Measurements from ENCODE around the gene SIAE.

The SIAE gene

DNA sequence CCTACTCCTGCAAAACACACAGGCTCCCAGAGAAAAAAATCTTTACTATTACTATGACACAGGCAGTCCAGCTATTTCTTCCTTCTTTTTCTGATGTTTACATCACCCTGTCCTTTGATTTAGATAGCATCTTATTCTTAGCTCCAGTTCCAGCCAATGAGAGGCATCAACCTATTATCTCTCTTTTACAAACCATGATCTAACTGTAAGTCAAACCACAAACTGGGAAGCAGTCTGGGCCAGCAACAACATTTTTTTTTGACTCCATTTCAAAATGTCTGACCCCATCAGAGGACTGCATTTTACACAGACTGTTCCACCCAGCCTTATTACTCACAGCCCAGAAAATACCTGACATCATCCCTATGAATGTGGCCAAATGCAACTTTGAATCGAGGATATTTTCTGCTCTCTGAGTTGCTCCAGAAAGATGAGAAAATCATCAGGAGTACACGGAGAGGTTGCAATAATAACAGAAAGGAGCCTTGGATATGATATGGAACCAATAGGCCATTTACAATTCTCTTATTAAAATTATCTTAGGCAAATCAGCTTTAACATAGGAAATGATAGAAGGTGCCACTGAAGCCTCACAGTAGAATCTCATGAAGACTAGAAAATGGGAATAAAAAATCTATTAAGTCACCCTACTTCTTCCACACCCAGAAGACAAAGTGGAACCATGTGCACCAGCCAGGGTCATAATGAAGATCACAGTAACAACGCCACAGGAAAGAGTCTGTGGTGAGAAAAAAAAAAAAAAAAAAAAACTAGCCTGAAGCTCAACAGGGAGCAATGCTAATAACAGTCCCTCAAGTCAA lies 29.7 kb downstream of the SIAE start:
- no peak overlapping the region for H3K4me3 ChIP-seq (ENCODE audit: low read length)
- TF ChIP-seq, protein P1, sequence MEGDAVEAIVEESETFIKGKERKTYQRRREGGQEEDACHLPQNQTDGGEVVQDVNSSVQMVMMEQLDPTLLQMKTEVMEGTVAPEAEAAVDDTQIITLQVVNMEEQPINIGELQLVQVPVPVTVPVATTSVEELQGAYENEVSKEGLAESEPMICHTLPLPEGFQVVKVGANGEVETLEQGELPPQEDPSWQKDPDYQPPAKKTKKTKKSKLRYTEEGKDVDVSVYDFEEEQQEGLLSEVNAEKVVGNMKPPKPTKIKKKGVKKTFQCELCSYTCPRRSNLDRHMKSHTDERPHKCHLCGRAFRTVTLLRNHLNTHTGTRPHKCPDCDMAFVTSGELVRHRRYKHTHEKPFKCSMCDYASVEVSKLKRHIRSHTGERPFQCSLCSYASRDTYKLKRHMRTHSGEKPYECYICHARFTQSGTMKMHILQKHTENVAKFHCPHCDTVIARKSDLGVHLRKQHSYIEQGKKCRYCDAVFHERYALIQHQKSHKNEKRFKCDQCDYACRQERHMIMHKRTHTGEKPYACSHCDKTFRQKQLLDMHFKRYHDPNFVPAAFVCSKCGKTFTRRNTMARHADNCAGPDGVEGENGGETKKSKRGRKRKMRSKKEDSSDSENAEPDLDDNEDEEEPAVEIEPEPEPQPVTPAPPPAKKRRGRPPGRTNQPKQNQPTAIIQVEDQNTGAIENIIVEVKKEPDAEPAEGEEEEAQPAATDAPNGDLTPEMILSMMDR (conservative IDR thresholded peaks at IDR 0.05; ENCODE audit: low read length) = no peak
- peak; percentile 79 for DNase-seq (ENCODE audit: low read depth)

DNA sequence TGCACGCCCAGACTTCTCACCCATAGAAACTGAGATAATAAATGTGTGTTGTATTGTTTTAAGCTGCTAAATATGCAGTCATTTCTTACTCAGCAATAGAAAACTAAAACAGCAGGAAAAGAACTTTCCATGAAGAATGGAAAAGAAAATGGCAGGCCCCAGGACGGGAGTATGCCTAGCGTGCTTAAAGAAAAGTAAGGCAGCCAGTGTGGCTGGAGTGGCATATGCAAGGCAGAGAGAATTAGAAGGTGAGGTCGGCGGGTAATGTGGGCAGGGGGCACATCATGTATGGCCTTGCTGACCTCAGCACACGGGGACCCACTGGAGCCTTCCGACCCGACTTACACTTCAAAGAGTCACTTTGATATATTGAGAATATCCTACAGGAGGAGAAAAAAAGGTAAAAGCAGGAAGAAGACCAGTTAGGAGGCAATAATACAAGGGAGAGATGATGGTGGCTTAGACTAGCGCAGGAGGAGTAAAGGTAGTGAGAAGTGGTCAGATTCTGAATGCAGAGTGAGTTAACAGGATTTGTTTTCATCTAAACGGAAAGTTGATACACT lies 30.4 kb downstream of the SIAE start:
- no peak overlapping the region for H3K4me3 ChIP-seq (ENCODE audit: low read length)
- no peak for DNase-seq (ENCODE audit: low read depth)
- TF ChIP-seq, protein P1 (conservative IDR thresholded peaks at IDR 0.05; ENCODE audit: low read length) = no peak

DNA sequence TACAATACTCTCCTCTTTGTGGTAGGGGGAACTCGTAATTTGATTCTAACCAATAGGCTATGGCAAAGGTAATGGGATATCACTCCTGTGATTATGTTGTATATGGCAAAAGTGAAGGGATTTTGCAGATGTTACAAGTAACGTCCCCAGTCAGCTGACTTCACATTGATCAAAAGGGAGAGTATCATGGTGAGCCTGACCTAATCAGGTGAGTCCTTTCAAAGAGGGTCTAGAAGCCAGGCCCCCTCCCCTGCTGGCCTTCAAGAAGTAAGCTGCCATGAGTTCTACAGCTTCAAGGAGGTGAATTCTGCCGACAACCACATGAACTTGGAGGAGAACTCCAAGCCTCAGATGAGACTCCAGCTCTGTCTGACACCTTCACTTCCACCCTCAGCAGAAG lies 30.9 kb downstream of the SIAE start:
- DNase-seq (ENCODE audit: low read depth) = no peak
- TF ChIP-seq, protein P1 (conservative IDR thresholded peaks at IDR 0.05; ENCODE audit: low read length) = no peak
- no peak overlapping the region for H3K4me3 ChIP-seq (ENCODE audit: low read length)

DNA sequence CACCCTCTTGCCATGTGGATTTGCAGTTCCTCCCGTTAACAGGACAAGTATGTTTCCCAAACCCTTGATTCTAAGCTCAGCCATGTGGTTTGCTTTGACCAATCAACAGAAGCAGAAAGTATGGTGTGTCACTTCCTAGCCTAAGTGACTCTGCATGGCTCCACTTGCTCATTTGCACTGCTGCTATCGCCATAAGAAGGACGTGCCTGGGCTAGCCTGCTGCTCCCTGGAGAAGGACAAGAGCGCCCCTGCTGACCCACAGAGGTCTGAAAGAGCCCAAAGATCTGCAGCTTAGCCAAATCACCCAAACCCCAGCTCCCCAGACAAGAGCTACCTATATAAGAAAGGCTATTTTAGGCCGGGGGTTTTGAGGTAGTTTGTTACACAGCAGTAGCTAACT lies 32.9 kb downstream of the SIAE start:
- TF ChIP-seq, protein P1 (conservative IDR thresholded peaks at IDR 0.05; ENCODE audit: low read length) = no peak
- H3K4me3 ChIP-seq (ENCODE audit: low read length) = no peak overlapping the region
- no peak for DNase-seq (ENCODE audit: low read depth)

DNA sequence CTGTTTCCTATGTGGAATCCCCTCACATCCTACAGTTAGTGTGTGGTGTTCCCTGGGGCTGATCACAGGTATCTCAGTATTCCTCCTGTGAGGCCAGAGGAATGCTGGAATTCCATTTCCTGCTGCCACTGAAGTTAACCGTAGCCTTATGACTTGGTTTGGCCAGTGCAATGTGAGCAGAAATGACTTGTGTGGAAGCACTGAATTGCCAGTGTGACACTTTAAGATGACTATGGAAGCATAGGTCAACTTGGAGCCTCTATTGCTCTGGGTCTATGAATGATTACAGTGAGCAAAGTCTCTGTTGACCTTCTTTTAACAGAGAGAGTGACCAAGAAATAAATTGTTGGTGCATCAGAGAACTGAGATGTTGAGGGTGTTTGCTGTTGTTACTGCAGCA lies 34.4 kb downstream of the SIAE start:
- no peak for DNase-seq (ENCODE audit: low read depth)
- no peak overlapping the region for H3K4me3 ChIP-seq (ENCODE audit: low read length)
- TF ChIP-seq, protein P1 (conservative IDR thresholded peaks at IDR 0.05; ENCODE audit: low read length) = no peak

DNA sequence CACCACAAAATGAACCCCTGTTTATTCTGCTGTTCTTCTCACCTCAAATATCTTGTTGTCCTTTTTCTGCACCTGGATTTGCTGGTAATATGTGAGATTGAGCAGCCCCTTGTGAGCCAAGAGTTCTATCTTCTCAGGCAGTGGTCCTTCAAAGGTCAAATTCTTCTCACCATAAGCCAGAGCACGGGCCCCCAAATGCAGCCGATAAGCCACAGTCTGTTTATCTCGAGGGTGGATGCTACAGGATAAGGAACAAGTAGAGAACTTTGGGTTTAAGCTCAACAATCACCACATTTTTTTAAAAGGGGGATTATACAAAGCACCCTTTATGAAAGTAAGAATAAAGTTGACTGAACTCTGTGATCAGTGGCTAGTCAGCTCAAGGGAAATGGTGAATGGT lies 35.0 kb downstream of the SIAE start:
- DNase-seq (ENCODE audit: low read depth) = no peak
- no peak overlapping the region for H3K4me3 ChIP-seq (ENCODE audit: low read length)
- TF ChIP-seq, protein P1 (conservative IDR thresholded peaks at IDR 0.05; ENCODE audit: low read length) = no peak

DNA sequence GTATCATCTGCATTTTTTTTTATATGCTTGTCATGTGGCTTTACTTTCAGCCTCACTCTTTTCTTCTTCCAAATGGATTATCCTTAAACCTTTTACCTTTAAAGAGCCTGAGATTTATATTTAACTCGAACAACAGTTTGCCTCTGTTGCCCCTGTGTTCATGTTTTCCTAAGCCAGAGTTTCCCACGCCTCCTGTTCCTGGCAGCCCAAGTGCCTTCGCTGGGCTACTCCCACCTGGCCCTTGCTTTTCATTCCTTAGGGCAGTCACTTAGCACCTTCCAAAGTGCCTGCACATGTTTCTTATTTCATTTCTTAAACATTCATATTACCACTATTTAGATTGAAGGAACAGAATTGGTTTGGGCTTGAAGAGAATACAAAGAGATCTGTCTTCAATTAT lies 37.6 kb downstream of the SIAE start:
- DNase-seq (ENCODE audit: low read depth) = no peak
- H3K4me3 ChIP-seq (ENCODE audit: low read length) = no peak overlapping the region
- TF ChIP-seq, protein P1 (conservative IDR thresholded peaks at IDR 0.05; ENCODE audit: low read length) = no peak

Data from AG10803 (cell line).